Endothelial cell (in vitro differentiated cells): ENCODE results near the gene UNK. TPM values are rescaled to one million over a fixed set of nuclear protein-coding genes. Genes with fewer than 3 reads are reported as not detected.

Source experiments
- DNase-seq: peaks from one replicate; pipeline ENCODE4 v3.0.0; 2021; ENCODE audit warnings: low spot score
- H3K27ac Mint-ChIP-seq: one replicate; pipeline ENCODE4 v1.8.0; 2021; ENCODE audit warnings: mixed read lengths, inconsistent platforms; ENCODE audit not compliant: unreplicated experiment
- H3K27me3 Mint-ChIP-seq: one replicate; pipeline ENCODE4 v1.8.0; 2021; ENCODE audit warnings: mild to moderate bottlenecking, moderate library complexity, mixed read lengths, inconsistent platforms; ENCODE audit not compliant: unreplicated experiment
- H3K36me3 Mint-ChIP-seq: one replicate; pipeline ENCODE4 v1.8.0; 2021; ENCODE audit warnings: mild to moderate bottlenecking, low read depth, mixed read lengths, inconsistent platforms; ENCODE audit not compliant: unreplicated experiment
- H3K4me1 Mint-ChIP-seq: one replicate; pipeline ENCODE4 v1.8.0; 2021; ENCODE audit warnings: mild to moderate bottlenecking, mixed read lengths, inconsistent platforms; ENCODE audit not compliant: unreplicated experiment
- H3K4me3 Mint-ChIP-seq: one replicate; pipeline ENCODE4 v1.8.0; 2021; ENCODE audit warnings: mild to moderate bottlenecking, mixed read lengths, inconsistent platforms; ENCODE audit not compliant: unreplicated experiment
- H3K9me3 Mint-ChIP-seq: one replicate; pipeline ENCODE4 v1.8.0; 2021; ENCODE audit warnings: mixed read lengths, inconsistent platforms; ENCODE audit not compliant: unreplicated experiment
- long read RNA-seq: library from polyadenylated mRNA; unstranded; transcript quantifications from one replicate; pipeline ENCODE4 v2.0.0, GENCODE V29; 2020; ENCODE audit not compliant: unreplicated experiment
- total RNA-seq: library from RNA; stranded (reverse); fragmentation: NEBNext Ultra II Directional; extraction: Animal tissue kit (Norgen Biotek cat#: 25700); gene quantifications from one replicate; pipeline ENCODE4 v1.2.1, GENCODE V29; 2021; ENCODE audit not compliant: unreplicated experiment
- TF ChIP-seq, protein P1 (sequence below): fragments of 200-600 bp; sonication (generic); IDR thresholded peaks from one replicate; pipeline ENCODE4 v1.5.0; 2021; ENCODE audit warnings: antibody characterized with exemption; ENCODE audit not compliant: unreplicated experiment

Gene UNK, protein sequence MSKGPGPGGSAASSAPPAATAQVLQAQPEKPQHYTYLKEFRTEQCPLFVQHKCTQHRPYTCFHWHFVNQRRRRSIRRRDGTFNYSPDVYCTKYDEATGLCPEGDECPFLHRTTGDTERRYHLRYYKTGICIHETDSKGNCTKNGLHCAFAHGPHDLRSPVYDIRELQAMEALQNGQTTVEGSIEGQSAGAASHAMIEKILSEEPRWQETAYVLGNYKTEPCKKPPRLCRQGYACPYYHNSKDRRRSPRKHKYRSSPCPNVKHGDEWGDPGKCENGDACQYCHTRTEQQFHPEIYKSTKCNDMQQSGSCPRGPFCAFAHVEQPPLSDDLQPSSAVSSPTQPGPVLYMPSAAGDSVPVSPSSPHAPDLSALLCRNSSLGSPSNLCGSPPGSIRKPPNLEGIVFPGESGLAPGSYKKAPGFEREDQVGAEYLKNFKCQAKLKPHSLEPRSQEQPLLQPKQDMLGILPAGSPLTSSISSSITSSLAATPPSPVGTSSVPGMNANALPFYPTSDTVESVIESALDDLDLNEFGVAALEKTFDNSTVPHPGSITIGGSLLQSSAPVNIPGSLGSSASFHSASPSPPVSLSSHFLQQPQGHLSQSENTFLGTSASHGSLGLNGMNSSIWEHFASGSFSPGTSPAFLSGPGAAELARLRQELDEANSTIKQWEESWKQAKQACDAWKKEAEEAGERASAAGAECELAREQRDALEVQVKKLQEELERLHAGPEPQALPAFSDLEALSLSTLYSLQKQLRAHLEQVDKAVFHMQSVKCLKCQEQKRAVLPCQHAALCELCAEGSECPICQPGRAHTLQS
- total RNA-seq = 28.8 TPM
- long read RNA-seq, partial matches to known transcripts = 1 of 3 reads
- long read RNA-seq, other reads (novel, unspliced or antisense) = 0 of 3 reads

DNA sequence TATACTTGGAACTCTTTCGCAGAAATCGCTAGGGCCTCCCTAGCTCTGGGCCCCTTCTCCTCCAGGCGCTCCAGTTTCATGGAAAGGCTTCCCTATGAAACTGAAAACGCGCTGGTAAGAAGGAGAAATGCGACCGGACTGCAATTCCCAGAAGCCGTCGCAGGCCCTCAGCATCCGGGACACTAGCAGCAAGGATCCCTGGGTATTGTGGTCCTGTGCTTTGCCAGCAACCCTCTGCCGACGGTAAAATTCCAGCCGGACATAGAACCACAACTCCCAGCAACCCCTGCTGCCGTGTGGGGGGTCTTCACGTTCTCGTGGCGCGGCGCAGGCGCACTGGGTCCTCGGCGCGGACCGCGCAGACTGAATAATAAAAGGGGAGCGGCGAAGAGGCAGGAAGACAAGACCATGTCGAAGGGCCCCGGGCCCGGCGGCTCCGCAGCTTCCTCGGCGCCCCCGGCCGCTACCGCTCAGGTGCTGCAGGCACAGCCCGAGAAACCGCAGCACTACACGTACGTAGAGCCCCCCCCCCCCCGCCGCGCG, at the start of gene UNK:
TSS of gene UNK (plus strand) at position 334 of the 543 bp plus-strand sequence. CDS start at position 409, 75 bp downstream.
- peaks cover 8% of the 10 kb centered on the region for H3K27me3 Mint-ChIP-seq
- TF ChIP-seq, protein P1, sequence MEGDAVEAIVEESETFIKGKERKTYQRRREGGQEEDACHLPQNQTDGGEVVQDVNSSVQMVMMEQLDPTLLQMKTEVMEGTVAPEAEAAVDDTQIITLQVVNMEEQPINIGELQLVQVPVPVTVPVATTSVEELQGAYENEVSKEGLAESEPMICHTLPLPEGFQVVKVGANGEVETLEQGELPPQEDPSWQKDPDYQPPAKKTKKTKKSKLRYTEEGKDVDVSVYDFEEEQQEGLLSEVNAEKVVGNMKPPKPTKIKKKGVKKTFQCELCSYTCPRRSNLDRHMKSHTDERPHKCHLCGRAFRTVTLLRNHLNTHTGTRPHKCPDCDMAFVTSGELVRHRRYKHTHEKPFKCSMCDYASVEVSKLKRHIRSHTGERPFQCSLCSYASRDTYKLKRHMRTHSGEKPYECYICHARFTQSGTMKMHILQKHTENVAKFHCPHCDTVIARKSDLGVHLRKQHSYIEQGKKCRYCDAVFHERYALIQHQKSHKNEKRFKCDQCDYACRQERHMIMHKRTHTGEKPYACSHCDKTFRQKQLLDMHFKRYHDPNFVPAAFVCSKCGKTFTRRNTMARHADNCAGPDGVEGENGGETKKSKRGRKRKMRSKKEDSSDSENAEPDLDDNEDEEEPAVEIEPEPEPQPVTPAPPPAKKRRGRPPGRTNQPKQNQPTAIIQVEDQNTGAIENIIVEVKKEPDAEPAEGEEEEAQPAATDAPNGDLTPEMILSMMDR = no peak
- peak; percentile 94 for DNase-seq
- peaks cover 22% of the 10 kb centered on the region for H3K4me1 Mint-ChIP-seq
- peak within 1 kb of the TSS; percentile 99 for H3K27ac Mint-ChIP-seq
- no peaks in the 10 kb centered on the region for H3K9me3 Mint-ChIP-seq
- peaks cover 4% of the 10 kb centered on the region for H3K36me3 Mint-ChIP-seq
- peak within 1 kb of the TSS; percentile 89 for H3K4me3 Mint-ChIP-seq

DNA sequence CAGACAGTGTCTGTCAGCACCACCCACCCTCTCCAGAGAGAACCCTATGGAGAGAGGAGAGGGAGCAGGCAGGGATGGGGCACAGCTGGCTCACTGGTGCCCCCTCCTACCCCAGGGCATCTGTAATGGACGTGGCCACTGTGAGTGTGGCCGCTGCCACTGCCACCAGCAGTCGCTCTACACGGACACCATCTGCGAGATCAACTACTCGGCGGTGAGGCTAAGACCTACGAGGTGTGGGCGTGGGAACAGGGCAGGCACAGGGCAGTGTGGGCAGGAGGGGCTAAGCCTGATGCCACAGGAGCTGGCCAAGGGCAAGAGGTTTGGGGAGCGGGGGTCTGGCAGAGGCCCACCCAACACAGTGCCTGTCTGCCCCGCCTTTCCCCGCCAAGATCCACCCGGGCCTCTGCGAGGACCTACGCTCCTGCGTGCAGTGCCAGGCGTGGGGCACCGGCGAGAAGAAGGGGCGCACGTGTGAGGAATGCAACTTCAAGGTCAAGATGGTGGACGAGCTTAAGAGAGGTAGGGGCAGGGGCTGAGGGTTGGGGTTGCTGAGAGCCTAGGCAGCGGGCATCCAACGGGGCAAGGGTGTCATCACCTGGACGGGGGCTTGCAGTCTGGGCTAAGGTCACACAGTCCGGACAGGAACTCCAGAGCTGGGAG, 48.3 kb upstream of the UNK start:
- H3K4me3 Mint-ChIP-seq = no peak overlapping the region
- no peak for DNase-seq
- H3K27ac Mint-ChIP-seq = no peak overlapping the region
- no peaks in the 10 kb centered on the region for H3K9me3 Mint-ChIP-seq
- no peaks in the 10 kb centered on the region for H3K36me3 Mint-ChIP-seq
- peaks cover 8% of the 10 kb centered on the region for H3K27me3 Mint-ChIP-seq
- H3K4me1 Mint-ChIP-seq = no peaks in the 10 kb centered on the region
- TF ChIP-seq, protein P1 = no peak

DNA sequence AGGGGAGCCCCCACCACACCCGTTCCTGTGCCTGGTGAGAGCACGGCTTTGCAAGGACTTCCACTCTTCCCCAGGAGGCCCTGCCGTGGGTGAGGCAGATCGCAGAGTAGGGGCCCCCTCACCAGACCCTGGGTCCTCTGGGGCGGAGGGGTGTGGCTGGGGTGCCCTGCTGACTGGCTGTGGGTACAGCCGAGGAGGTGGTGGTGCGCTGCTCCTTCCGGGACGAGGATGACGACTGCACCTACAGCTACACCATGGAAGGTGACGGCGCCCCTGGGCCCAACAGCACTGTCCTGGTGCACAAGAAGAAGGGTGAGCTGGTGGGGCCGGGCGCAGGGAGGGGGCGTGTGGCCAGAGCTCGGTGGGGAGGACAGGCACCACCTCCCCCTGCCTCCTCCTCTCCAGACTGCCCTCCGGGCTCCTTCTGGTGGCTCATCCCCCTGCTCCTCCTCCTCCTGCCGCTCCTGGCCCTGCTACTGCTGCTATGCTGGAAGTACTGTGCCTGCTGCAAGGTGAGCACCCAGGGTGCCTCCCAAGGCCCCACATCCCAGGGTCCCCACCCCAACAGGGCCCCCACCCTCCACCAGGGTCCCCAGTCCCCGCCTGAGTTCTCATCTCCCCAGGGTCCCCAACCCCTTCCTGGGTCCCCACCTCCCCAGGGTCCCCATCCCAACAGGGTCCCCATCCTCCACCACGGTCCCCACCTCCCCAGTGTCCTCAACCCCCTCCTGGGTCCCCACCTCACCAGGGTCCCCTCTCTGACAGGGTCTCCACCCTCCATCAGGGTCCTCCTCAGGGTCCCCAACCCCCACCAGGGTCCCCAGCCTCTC, 47.3 kb upstream of the UNK start:
- Mint-ChIP-seq H3K4me1 (no peaks in the 10 kb centered on the region), H3K36me3 (no peaks in the 10 kb centered on the region), H3K4me3 (no peak overlapping the region), H3K27me3 (peaks cover 4% of the 10 kb centered on the region), H3K9me3 (no peaks in the 10 kb centered on the region), H3K27ac (no peak overlapping the region)
- TF ChIP-seq, protein P1 = no peak
- DNase-seq = no peak

DNA sequence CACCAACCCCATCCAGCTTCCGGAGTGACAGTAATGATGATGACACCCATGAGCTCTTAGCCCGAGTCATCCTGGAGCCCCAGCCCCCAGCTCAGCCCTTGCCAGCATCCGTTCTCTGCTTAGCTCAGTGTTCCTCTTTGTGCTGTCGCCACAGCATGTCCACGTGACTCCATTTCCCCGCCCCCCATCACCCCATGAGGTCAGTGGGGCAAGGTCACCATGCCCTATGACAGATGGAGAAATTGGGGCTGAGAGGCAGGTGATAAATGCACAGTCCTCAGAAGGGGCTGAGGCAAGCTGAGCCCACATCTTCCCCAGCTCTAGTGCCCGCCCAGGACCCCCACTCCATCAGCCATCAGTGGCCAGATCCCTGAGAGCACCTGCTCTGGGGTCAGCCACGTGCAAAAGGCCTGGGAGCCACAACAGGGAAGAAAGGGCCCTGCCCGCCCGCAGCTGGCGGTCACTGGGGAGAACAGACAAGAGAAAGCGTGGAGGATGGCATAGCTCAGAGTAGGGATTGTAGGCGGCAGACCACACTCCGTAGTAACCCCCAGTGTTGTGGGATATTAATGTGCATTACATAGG, 46.3 kb upstream of the UNK start:
- Mint-ChIP-seq H3K27ac (no peak overlapping the region), H3K27me3 (peaks cover 3% of the 10 kb centered on the region), H3K4me3 (no peak overlapping the region), H3K4me1 (no peaks in the 10 kb centered on the region), H3K36me3 (no peaks in the 10 kb centered on the region), H3K9me3 (no peaks in the 10 kb centered on the region)
- TF ChIP-seq, protein P1 = no peak
- no peak for DNase-seq
